GM10266 (cell line): ENCODE measurements around the gene FOXO4.

Experiments
- DNase-seq: peaks from one replicate; pipeline ENCODE4 v3.0.0; 2012; ENCODE audit errors: extremely low spot score
- CTCF ChIP-seq: IDR thresholded peaks from 2 replicates; pipeline ENCODE4 v1.5.1; 2012; ENCODE audit warnings: mild to moderate bottlenecking, low read depth; ENCODE audit not compliant: control insufficient read depth, insufficient read depth; ENCODE audit errors: missing control alignments

FOXO4 gene

GRCh38 chrX:71143508-71143907 is 47.9 kb downstream of the FOXO4 start:
- no peak for TF ChIP-seq CTCF
- no peak for DNase-seq

GRCh38 chrX:71144651-71145050 is 49.0 kb downstream of the FOXO4 start, which contains the start of gene NLGN3:
Gene NLGN3 (plus strand): TSS chrX:71144841. CDS start chrX:71147750, 2,909 bp downstream.
- DNase-seq, result no peak
- TF ChIP-seq CTCF, result no peak

GRCh38 chrX:71147496-71148277 is 52.0 kb downstream of the FOXO4 start:
- TF ChIP-seq CTCF, result no peak
- no peak for DNase-seq

DNA sequence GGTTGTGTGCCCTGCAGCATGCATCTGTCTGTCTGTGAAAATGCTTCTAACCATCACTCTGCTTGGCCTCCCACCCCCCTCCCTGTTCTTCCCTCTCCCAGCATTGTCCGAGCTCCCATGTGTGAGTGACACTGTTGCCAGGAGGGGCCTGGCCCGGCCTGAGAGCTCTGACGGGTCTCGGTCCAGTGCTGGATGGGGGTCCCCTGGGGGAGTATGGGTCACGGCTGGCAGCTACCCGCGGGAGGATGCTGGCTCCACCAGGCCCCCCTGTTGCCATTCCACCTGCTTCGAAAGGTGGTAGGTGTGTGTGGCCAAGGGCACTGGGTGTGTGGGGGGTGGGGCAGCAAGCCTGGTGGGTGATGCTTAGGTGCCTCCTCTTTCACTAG is 52.6 kb downstream of the FOXO4 start:
- no peak for DNase-seq
- TF ChIP-seq CTCF, result no peak

- TF ChIP-seq CTCF, result no peak
- DNase-seq, result no peak
Measured at GRCh38 chrX:71151366-71151765, 55.7 kb downstream of the FOXO4 start.
